OCI-LY3 (cell line): Measurements from ENCODE around the gene SLC16A8.

Source experiments
- EZH2phosphoT487 ChIP-seq: fragments of 200-600 bp; shearing (Covaris generic); IDR thresholded peaks from 2 replicates; pipeline ENCODE4 v1.6.1; 2018; ENCODE audit warnings: antibody characterized with exemption, mixed run types, low read depth
- TF ChIP-seq, protein P1 (sequence below): fragments of 200-600, 300-600 bp; sonication (generic); IDR thresholded peaks from 2 replicates; pipeline ENCODE4 v1.5.1; 2014; ENCODE audit warnings: antibody characterized with exemption, low read length, low read depth

DNA sequence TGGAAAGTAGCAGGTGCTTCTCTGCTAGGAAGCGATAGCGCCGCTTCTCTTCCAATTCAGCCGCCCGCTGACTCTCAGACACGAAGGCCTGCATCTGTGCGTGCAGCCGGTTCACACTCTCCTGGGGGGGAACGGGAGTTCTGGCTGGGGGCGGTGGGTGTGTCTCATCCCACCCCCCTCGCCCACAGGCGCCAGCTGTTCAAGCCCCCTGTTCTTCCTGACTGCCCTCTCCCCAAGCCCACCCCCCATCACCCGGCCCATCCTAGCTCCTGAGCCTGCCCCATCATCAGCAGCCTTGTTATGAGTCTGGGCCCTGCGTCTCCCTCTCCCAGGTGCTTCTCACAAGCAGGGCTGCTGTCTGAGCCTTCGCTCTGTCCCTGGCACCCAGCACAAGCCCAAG lies 13.1 kb upstream of the SLC16A8 start:
- TF ChIP-seq, protein P1, sequence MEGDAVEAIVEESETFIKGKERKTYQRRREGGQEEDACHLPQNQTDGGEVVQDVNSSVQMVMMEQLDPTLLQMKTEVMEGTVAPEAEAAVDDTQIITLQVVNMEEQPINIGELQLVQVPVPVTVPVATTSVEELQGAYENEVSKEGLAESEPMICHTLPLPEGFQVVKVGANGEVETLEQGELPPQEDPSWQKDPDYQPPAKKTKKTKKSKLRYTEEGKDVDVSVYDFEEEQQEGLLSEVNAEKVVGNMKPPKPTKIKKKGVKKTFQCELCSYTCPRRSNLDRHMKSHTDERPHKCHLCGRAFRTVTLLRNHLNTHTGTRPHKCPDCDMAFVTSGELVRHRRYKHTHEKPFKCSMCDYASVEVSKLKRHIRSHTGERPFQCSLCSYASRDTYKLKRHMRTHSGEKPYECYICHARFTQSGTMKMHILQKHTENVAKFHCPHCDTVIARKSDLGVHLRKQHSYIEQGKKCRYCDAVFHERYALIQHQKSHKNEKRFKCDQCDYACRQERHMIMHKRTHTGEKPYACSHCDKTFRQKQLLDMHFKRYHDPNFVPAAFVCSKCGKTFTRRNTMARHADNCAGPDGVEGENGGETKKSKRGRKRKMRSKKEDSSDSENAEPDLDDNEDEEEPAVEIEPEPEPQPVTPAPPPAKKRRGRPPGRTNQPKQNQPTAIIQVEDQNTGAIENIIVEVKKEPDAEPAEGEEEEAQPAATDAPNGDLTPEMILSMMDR, result no peak
- TF ChIP-seq EZH2phosphoT487, result no peak
